Epithelial cell of umbilical artery (primary cell): ENCODE data around the gene CCDC141. TPM values are rescaled to one million over a fixed set of nuclear protein-coding genes. Genes with fewer than 3 reads are reported as not detected.

Experiments used
- total RNA-seq: library from RNA; depleted of rRNA; stranded (reverse); fragments of >200 nt; gene quantifications from 2 replicates; pipeline ENCODE4 v1.2.3, GENCODE V29; 2014

CCDC141 gene
- under 0.01 and 0.15 TPM in 2 replicates for total RNA-seq

GRCh38 chr2:179049546-179050311 is at the start of gene CCDC141:
Gene CCDC141, minus strand, starts transcription at chr2:179050137. Its CDS starts 196 bp downstream, at chr2:179049941.

GRCh38 chr2:178807227-178808008 is 242.5 kb downstream of the CCDC141 start, which contains the start of gene TTN:
Gene TTN, minus strand, starts transcription at chr2:178807423. Its CDS starts 2,781 bp downstream, at chr2:178804642.

Other genes starting within 250 kb of the CCDC141 start
- 1.1 and 1.3 TPM in 2 replicates for gene TTN, start 242.7 kb downstream of the CCDC141 start, total RNA-seq
- 18.1 and 21.8 TPM in 2 replicates for gene SESTD1, start 214.7 kb upstream of the CCDC141 start, total RNA-seq